Osteocyte (in vitro differentiated cells): ENCODE results near the gene CCS. TPM values are rescaled to one million over a fixed set of nuclear protein-coding genes. Genes with fewer than 3 reads are reported as not detected.

ENCODE experiments used
- DNase-seq: peaks from one replicate; pipeline ENCODE4 v3.0.0; 2021; ENCODE audit warnings: mixed read lengths; ENCODE audit not compliant: unreplicated experiment; ENCODE audit errors: extremely low spot score
- H3K27ac Mint-ChIP-seq: one replicate; pipeline ENCODE4 v1.8.0; 2021; ENCODE audit warnings: mild to moderate bottlenecking, mixed read lengths; ENCODE audit not compliant: unreplicated experiment
- H3K27me3 Mint-ChIP-seq: one replicate; pipeline ENCODE4 v1.8.0; 2021; ENCODE audit warnings: mixed read lengths; ENCODE audit not compliant: unreplicated experiment
- H3K36me3 Mint-ChIP-seq: one replicate; pipeline ENCODE4 v1.8.0; 2021; ENCODE audit warnings: mixed read lengths; ENCODE audit not compliant: unreplicated experiment
- H3K4me1 Mint-ChIP-seq: one replicate; pipeline ENCODE4 v1.8.0; 2021; ENCODE audit warnings: mixed read lengths; ENCODE audit not compliant: unreplicated experiment
- H3K4me3 Mint-ChIP-seq: one replicate; pipeline ENCODE4 v1.8.0; 2021; ENCODE audit warnings: mild to moderate bottlenecking, moderate library complexity, mixed read lengths; ENCODE audit not compliant: unreplicated experiment
- H3K9me3 Mint-ChIP-seq: one replicate; pipeline ENCODE4 v1.8.0; 2021; ENCODE audit warnings: mixed read lengths; ENCODE audit not compliant: unreplicated experiment
- total RNA-seq: library from RNA; stranded (reverse); gene quantifications from 2 replicates; pipeline ENCODE4 v1.2.1, GENCODE V29; 2021
- TF ChIP-seq, protein P1 (sequence below): fragments of 200-600 bp; sonication (generic); IDR thresholded peaks from 2 replicates; pipeline ENCODE4 v1.5.0; 2021; ENCODE audit warnings: antibody characterized with exemption, mild to moderate bottlenecking, moderate library complexity

CCS gene
- total RNA-seq, 1 donor from 2014 or later = 46.8 TPM

GRCh38 chr11:66557733-66558326, 35.2 kb upstream of the CCS start:
- TF ChIP-seq, protein P1, sequence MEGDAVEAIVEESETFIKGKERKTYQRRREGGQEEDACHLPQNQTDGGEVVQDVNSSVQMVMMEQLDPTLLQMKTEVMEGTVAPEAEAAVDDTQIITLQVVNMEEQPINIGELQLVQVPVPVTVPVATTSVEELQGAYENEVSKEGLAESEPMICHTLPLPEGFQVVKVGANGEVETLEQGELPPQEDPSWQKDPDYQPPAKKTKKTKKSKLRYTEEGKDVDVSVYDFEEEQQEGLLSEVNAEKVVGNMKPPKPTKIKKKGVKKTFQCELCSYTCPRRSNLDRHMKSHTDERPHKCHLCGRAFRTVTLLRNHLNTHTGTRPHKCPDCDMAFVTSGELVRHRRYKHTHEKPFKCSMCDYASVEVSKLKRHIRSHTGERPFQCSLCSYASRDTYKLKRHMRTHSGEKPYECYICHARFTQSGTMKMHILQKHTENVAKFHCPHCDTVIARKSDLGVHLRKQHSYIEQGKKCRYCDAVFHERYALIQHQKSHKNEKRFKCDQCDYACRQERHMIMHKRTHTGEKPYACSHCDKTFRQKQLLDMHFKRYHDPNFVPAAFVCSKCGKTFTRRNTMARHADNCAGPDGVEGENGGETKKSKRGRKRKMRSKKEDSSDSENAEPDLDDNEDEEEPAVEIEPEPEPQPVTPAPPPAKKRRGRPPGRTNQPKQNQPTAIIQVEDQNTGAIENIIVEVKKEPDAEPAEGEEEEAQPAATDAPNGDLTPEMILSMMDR = no peak
- H3K9me3 Mint-ChIP-seq = no peaks in the 10 kb centered on the region
- H3K4me3 Mint-ChIP-seq = no peak overlapping the region
- H3K27ac Mint-ChIP-seq = no peak overlapping the region
- H3K27me3 Mint-ChIP-seq = no peaks in the 10 kb centered on the region
- no peak for DNase-seq
- H3K4me1 Mint-ChIP-seq = no peaks in the 10 kb centered on the region
- H3K36me3 Mint-ChIP-seq = no peaks in the 10 kb centered on the region

GRCh38 chr11:66559142-66559865, 33.7 kb upstream of the CCS start:
- Mint-ChIP-seq H3K9me3 (no peaks in the 10 kb centered on the region), H3K36me3 (no peaks in the 10 kb centered on the region), H3K4me3 (no peak overlapping the region), H3K4me1 (no peaks in the 10 kb centered on the region), H3K27me3 (no peaks in the 10 kb centered on the region), H3K27ac (no peak overlapping the region)
- TF ChIP-seq, protein P1 = no peak
- DNase-seq = no peak

DNA sequence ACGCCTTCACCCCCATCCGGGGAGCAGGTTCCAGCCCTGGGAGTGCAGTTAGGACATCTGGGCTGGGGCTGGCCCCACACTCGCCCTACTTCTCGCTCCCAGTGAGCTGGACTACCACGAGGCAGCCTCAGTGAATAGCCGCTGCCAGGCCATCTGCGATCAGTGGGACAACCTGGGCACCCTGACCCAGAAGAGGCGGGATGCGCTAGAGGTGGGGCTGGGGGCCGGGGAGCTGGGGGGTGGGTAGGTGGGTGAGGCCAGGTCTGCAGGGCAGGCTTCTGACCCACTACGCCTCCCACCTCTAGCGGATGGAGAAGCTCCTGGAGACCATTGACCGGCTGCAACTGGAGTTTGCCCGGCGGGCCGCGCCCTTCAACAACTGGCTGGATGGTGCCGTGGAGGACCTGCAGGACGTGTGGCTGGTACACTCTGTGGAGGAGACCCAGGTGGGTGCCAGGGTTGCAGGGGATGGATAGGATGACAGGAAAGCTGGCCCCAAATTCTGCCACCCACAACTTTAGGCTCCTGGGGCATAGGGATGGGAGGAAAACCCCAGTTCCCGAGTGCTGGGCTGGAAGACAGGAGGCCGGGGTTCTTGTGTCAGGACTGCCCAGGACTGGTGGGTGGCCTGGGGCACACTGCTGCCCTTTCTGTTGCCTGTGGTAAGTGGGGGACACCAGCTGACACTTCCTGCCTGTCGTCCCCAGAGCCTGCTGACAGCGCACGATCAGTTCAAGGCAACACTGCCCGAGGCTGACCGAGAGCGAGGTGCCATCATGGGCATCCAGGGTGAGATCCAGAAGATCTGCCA, 32.9 kb upstream of the CCS start:
- Mint-ChIP-seq H3K36me3 (no peaks in the 10 kb centered on the region), H3K27ac (no peak overlapping the region), H3K4me3 (no peak overlapping the region), H3K4me1 (no peaks in the 10 kb centered on the region), H3K27me3 (no peaks in the 10 kb centered on the region), H3K9me3 (no peaks in the 10 kb centered on the region)
- no peak for DNase-seq
- TF ChIP-seq, protein P1 = no peak

DNA sequence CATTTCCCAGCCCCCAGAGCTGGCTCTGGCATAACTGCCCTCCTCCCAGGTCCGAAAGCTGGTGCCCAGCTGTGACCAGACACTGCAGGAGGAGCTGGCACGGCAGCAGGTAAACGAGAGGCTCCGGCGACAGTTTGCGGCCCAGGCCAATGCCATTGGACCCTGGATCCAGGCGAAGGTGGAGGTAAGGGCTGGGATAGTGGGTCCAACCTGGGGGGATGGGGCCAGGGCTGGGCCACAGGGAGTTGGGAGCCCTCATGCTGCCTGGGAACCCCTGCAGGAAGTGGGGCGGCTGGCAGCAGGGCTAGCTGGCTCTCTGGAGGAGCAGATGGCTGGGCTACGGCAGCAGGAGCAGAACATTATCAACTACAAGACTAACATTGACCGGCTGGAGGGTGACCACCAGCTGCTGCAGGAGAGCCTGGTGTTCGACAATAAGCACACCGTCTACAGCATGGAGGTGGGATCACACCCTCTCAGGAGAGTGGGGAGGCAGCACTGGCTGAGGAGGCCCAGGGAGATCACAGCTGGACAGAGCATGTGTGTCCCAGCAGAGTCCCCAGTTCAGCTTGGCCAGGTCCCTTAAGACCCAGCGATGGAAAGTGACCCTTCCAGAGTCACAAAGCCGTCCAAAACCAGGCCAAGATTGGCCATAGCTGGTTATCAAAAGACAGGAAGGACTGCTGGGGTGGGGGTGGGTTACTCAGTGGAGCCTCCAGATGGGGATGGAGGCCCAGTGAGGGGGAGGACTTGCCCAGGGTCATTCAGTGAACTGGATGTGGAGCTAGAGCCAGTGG, 31.6 kb upstream of the CCS start:
- H3K27ac Mint-ChIP-seq = no peak overlapping the region
- no peaks in the 10 kb centered on the region for H3K4me1 Mint-ChIP-seq
- no peak overlapping the region for H3K4me3 Mint-ChIP-seq
- DNase-seq = no peak
- no peaks in the 10 kb centered on the region for H3K36me3 Mint-ChIP-seq
- TF ChIP-seq, protein P1 = no peak
- H3K9me3 Mint-ChIP-seq = no peaks in the 10 kb centered on the region
- H3K27me3 Mint-ChIP-seq = peaks cover 3% of the 10 kb centered on the region
